Hepatocyte (in vitro differentiated cells): ENCODE measurements around the gene VPS52. TPM values are rescaled to one million over a fixed set of nuclear protein-coding genes. Genes with fewer than 3 reads are reported as not detected.
A peak's percentile ranks its signal among the peaks of the same experiment; 100 is the strongest.

Experiments
- DNase-seq: peaks from one replicate; pipeline ENCODE4 v3.0.0-alpha.2; 2016; ENCODE audit warnings: low spot score
- H2AFZ ChIP-seq: fragments of 200-600 bp; sonication (generic); 2 replicates; pipeline ENCODE4 v1.6.0; 2016; ENCODE audit warnings: antibody characterized with exemption, mild to moderate bottlenecking
- H3K27ac ChIP-seq: fragments of 200-600 bp; sonication (generic); 2 replicates; pipeline ENCODE4 v1.5.1; 2016; ENCODE audit warnings: mild to moderate bottlenecking
- H3K27me3 ChIP-seq: fragments of 200-600 bp; sonication (generic); 2 replicates; pipeline ENCODE4 v1.6.1; 2016
- H3K36me3 ChIP-seq: fragments of 200-600 bp; sonication (generic); replicated peaks from 2 replicates; pipeline ENCODE4 v1.5.1; 2016; ENCODE audit warnings: low read depth; ENCODE audit not compliant: insufficient read depth
- H3K4me1 ChIP-seq: fragments of 200-600 bp; sonication (generic); 2 replicates; pipeline ENCODE4 v1.5.1; 2016; ENCODE audit warnings: mild to moderate bottlenecking, moderate library complexity; ENCODE audit not compliant: insufficient read depth
- H3K4me2 ChIP-seq: fragments of 200-600 bp; sonication (generic); 2 replicates; pipeline ENCODE4 v1.6.0; 2016
- H3K4me3 ChIP-seq: fragments of 200-600 bp; sonication (generic); 2 replicates; pipeline ENCODE4 v1.5.1; 2016; ENCODE audit warnings: mild to moderate bottlenecking
- H3K79me2 ChIP-seq: fragments of 200-600 bp; sonication (generic); 2 replicates; pipeline ENCODE4 v1.6.0; 2017; ENCODE audit warnings: mild to moderate bottlenecking
- H3K9me2 ChIP-seq: fragments of 200-600 bp; sonication (generic); replicated peaks from 2 replicates; pipeline ENCODE4 v1.6.0; 2017; ENCODE audit warnings: mild to moderate bottlenecking; ENCODE audit not compliant: insufficient read depth
- H3K9me3 ChIP-seq: fragments of 200-600 bp; sonication (generic); 2 replicates; pipeline ENCODE4 v1.5.1; 2016; ENCODE audit warnings: low read depth, mild to moderate bottlenecking
- H4K20me1 ChIP-seq: fragments of 200-600 bp; sonication (generic); 2 replicates; pipeline ENCODE4 v1.6.0; 2016; ENCODE audit warnings: mild to moderate bottlenecking; ENCODE audit not compliant: insufficient read depth, poor library complexity, severe bottlenecking
- EZH2 ChIP-seq: fragments of 200-600 bp; sonication (generic); IDR thresholded peaks from 2 replicates; pipeline ENCODE4 v1.6.1; 2016; ENCODE audit warnings: antibody characterized with exemption, mild to moderate bottlenecking, borderline replicate concordance
- EZH2phosphoT487 ChIP-seq: fragments of 200-600 bp; sonication (generic); IDR thresholded peaks from one replicate; pipeline ENCODE4 v1.6.1; 2018; ENCODE audit warnings: antibody characterized with exemption, mild to moderate bottlenecking, low read depth, moderate library complexity; ENCODE audit not compliant: unreplicated experiment, severe bottlenecking
- WGBS: methylation state at CpG from one replicate; pipeline ENCODE4 v1.1.6; 2016; ENCODE audit warnings: low lambda C conversion rate; ENCODE audit errors: missing lambda C conversion rate; 5-methylcytosine and 5-hydroxymethylcytosine counted together
- polyA plus RNA-seq: library from polyadenylated mRNA; unstranded; fragments of >200 nt; fragmentation: Nextera tagmentation; extraction: Ambion mirVana; gene quantifications from 2 replicates; pipeline ENCODE4 v1.2.1, GENCODE V29; 2016
- total RNA-seq: library from RNA; depleted of rRNA; stranded (reverse); fragments of >200 nt; gene quantifications from 2 replicates; pipeline ENCODE4 v1.2.3, GENCODE V29; 2014
- TF ChIP-seq, protein P1 (sequence below): fragments of 200-600 bp; sonication (generic); IDR thresholded peaks from 2 replicates; pipeline ENCODE4 v1.5.1; 2016; ENCODE audit warnings: antibody characterized with exemption, mild to moderate bottlenecking; ENCODE audit not compliant: poor library complexity

Gene VPS52
- total and polyA plus RNA-seq, 2 experiments from 2014 or later = 42.5 to 43.2 TPM

DNA sequence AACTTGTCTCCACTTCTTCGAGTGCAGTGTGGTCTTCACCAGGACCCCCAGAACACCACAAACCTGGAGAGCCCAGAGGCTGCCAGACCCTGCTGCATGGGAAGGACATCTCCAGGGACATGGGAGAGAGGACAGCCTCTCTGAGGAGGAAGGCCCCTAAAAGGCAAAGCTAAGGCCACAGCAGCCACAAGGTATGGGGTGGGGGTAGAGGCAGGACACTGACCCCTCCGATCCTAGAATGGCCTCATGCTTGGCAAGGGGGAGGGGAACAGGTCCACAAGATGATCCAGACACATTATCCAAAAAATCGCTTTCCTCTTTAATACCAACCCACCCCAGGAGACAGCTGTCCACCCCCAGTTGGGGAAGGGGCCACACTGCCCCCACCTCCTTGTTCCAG is 7.1 kb upstream of the VPS52 start:
- WGBS = 91% methylated on average over 3 of the region's 3 CpGs
- Histone ChIP-seq H3K4me1 (peaks cover 39% of the 10 kb centered on the region), H3K27me3 (no peaks in the 10 kb centered on the region), H3K4me3 (no peak overlapping the region), H3K27ac (no peak overlapping the region), H3K4me2 (no peak overlapping the region), H3K79me2 (peaks cover 19% of the 10 kb centered on the region), H3K36me3 (no peaks in the 10 kb centered on the region), H3K9me2 (no peaks in the 10 kb centered on the region), H3K9me3 (no peaks in the 10 kb centered on the region), H2AFZ (no peak overlapping the region), H4K20me1 (peaks cover 29% of the 10 kb centered on the region)
- no peak for DNase-seq
- no peak for TF ChIP-seq EZH2
- TF ChIP-seq, protein P1, sequence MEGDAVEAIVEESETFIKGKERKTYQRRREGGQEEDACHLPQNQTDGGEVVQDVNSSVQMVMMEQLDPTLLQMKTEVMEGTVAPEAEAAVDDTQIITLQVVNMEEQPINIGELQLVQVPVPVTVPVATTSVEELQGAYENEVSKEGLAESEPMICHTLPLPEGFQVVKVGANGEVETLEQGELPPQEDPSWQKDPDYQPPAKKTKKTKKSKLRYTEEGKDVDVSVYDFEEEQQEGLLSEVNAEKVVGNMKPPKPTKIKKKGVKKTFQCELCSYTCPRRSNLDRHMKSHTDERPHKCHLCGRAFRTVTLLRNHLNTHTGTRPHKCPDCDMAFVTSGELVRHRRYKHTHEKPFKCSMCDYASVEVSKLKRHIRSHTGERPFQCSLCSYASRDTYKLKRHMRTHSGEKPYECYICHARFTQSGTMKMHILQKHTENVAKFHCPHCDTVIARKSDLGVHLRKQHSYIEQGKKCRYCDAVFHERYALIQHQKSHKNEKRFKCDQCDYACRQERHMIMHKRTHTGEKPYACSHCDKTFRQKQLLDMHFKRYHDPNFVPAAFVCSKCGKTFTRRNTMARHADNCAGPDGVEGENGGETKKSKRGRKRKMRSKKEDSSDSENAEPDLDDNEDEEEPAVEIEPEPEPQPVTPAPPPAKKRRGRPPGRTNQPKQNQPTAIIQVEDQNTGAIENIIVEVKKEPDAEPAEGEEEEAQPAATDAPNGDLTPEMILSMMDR = no peak
- TF ChIP-seq EZH2phosphoT487 = no peak

DNA sequence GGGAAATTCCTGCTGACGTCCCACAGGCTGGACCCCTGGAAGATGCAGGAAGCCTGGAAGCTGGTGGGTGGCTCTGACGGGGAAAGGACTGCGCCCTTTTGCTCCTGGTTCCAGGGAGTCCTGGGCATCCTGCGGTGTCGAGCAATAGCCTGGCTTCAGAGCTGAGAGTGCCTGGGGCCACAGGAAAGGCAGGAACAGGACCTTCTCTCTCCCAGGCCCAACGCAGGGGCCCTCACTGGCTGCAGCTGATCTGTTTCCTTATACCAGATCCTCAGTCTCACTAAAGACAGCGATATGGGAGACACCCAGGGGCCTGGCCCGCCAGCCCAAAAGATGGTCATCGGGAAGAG is 6.7 kb upstream of the VPS52 start:
- DNase-seq = no peak
- H4K20me1 ChIP-seq = peaks cover 29% of the 10 kb centered on the region
- TF ChIP-seq EZH2phosphoT487 (no peak), EZH2 (no peak)
- TF ChIP-seq, protein P1 = no peak
- no peaks in the 10 kb centered on the region for H3K9me3 ChIP-seq
- H3K4me1 ChIP-seq = peaks cover 43% of the 10 kb centered on the region
- H3K27me3 ChIP-seq = no peaks in the 10 kb centered on the region
- H3K9me2 ChIP-seq = no peaks in the 10 kb centered on the region
- WGBS = 91% methylated on average over 8 of the region's 9 CpGs
- no peak overlapping the region for H2AFZ ChIP-seq
- H3K27ac ChIP-seq = peak overlapping the region; percentile 97
- H3K36me3 ChIP-seq = no peaks in the 10 kb centered on the region
- H3K79me2 ChIP-seq = peaks cover 23% of the 10 kb centered on the region
- H3K4me2 ChIP-seq = no peak overlapping the region
- no peak overlapping the region for H3K4me3 ChIP-seq

DNA sequence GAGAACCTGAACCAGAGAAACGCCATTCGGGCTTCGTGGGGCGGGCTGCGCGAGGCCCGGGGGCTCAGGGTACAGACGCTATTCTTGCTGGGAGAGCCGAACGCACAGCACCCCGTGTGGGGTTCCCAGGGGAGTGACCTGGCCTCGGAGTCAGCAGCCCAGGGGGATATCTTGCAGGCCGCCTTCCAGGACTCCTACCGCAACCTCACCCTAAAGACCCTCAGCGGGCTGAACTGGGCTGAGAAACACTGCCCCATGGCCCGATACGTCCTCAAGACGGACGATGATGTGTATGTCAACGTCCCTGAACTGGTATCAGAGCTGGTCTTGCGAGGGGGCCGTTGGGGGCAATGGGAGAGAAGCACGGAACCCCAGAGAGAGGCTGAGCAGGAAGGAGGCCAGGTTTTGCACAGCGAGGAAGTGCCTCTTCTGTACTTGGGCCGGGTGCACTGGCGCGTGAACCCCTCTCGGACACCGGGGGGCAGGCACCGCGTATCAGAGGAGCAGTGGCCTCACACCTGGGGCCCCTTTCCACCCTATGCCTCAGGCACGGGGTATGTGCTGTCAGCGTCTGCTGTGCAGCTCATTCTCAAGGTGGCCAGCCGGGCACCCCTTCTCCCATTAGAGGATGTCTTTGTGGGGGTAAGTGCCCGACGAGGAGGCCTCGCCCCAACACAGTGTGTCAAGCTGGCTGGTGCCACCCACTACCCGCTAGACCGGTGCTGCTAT is 6.2 kb upstream of the VPS52 start:
- Histone ChIP-seq H3K27me3 (no peaks in the 10 kb centered on the region), H3K27ac (peak overlapping the region; percentile 97), H2AFZ (peak overlapping the region; percentile 88), H3K36me3 (no peaks in the 10 kb centered on the region), H3K9me3 (no peaks in the 10 kb centered on the region), H3K4me2 (peak overlapping the region; percentile 91), H3K9me2 (no peaks in the 10 kb centered on the region), H3K4me3 (peak overlapping the region; percentile 74), H4K20me1 (peaks cover 29% of the 10 kb centered on the region), H3K4me1 (peaks cover 49% of the 10 kb centered on the region), H3K79me2 (peaks cover 29% of the 10 kb centered on the region)
- DNase-seq = peak; percentile 32
- WGBS = 61% methylated on average over 39 of the region's 39 CpGs
- no peak for TF ChIP-seq EZH2phosphoT487
- TF ChIP-seq EZH2 = no peak
- TF ChIP-seq, protein P1 = no peak
